GM21737 (cell line): Measurements from ENCODE around the gene TSHZ1.

Source experiments
- ATAC-seq: cut with Tn5 transposase; IDR thresholded peaks from one replicate; pipeline ENCODE4 v1.9.1; 2021; ENCODE audit warnings: mild to moderate bottlenecking, moderate library complexity; ENCODE audit not compliant: unreplicated experiment

Gene TSHZ1

DNA sequence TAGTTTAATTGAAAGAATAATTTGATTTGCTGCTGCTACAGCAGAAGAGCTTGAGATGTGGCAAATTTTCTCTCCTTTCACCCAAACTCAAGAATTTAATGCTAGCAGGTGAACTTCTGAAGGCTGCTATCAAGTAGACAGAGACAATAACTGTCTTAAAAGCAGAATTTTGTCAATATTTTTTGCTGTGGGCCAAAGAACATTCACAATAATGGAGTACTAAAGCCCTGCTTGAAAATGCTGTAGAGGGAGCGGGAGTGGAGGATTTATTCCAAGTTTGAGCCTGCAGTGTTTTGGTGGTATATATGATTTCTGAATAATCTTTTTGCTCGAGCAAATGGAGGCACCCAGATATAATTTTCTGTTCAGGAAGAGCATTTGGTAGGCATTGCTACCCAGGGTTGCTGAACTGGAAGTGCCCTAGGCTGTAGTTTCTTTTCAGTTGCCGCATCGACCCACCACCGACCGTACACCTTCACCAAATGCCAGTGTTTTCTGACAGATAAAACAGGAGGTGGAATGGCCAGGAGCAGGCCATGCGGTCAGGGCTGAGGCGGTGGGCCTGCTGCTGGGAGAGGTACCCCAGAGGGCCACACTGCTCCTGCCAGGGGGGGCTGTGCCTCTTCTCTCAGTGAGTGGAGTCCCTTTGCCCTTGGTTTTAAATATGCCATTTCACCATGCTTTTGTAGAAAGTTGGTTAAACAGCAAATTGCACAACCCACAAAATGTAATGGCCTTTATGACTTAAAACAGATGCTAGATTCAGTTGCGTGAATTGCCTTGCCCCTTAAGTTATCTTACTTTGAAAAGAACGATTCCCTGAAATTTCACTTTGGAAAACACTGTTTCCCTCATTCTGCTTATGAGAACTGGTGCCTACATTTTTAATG lies 36.4 kb downstream of the TSHZ1 start:
- no peak for ATAC-seq

DNA sequence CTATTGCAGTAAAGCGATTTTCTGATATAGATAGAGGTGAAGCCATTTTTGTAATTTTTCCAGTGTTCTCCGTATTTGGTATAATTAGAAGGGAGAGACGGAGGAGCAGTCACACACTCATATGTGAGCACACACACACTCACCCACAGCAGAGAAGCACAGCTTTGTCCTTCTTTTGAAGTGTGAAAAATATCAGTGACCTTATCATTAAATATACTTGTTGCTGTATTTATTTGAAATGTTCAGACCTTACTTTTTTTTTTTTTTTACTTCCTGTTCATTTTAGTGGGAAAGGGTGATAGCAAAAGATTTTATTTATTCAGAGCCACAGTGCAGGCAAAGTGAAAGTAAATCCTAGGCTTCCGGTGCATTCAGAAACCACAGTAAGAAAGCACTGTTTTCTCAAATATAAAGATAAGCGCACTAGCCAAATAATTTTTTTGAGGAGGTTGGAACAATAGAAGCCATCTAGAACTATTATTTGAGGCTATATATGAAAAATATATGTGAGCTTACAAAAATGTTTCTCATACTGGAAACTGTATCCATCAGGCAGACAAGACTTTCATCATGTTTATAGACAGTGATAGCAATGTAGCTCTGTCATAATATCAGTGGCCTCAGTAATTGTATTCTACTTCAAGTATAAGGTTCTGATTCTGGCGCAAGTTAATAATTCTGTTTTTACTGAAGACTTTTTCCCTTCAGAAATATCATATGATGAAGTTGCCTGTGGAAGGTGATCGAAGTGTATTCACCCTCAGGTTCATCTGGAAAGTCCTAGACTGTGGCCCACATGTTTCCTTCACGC lies 37.2 kb downstream of the TSHZ1 start:
- ATAC-seq: no peak

DNA sequence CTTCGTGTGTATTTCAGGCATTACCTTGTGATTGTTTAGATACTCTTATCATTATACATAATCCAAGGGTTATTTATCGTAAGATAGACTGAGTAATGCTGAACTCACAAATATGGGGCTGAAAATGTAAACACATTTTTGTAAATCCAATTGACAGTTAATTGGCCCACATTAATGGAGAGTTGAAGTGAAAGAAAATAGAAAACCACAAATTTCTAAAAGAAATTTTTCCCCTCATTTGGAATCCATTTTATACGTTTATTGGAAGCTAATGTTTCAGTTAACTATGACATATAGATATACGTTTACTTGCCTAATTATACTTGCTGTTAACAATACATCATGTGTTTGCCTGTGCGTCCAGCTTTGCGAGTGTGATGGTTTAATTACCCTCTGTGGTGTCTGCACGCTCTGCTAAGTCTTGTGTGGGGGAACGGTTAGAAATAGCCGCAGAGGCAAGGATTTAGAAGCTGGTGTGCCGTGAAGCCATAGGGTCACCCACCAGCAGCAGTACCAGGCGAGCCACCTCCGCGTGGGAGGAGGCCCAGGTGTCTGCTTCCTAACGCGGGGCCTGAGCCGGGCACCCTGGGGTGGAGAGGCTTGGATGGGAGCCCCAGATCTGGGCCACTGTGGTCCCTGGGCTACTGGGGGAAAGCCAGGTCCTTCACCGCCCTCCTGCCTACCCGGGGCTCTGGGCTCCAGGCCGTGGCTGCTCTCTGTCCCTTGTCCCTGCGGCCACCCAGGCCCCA lies 38.0 kb downstream of the TSHZ1 start:
- no peak for ATAC-seq

DNA sequence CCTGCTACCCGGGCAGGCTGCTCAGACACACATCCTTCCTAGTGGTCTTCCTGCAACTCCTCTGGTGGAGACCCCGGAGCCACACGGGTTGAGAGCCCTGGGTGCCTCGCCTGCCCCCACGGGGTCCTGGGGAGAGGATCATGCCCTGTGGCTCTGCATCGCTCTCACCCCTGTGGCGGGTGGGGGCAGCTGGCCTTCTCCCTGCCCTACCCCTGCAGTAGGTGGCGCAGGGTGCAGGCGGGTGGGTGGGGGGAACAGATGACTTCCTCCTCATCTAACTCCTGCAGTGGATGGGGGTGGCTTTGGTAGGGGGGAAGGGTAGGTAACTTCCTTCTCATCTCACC lies 38.5 kb downstream of the TSHZ1 start:
- ATAC-seq: no peak

DNA sequence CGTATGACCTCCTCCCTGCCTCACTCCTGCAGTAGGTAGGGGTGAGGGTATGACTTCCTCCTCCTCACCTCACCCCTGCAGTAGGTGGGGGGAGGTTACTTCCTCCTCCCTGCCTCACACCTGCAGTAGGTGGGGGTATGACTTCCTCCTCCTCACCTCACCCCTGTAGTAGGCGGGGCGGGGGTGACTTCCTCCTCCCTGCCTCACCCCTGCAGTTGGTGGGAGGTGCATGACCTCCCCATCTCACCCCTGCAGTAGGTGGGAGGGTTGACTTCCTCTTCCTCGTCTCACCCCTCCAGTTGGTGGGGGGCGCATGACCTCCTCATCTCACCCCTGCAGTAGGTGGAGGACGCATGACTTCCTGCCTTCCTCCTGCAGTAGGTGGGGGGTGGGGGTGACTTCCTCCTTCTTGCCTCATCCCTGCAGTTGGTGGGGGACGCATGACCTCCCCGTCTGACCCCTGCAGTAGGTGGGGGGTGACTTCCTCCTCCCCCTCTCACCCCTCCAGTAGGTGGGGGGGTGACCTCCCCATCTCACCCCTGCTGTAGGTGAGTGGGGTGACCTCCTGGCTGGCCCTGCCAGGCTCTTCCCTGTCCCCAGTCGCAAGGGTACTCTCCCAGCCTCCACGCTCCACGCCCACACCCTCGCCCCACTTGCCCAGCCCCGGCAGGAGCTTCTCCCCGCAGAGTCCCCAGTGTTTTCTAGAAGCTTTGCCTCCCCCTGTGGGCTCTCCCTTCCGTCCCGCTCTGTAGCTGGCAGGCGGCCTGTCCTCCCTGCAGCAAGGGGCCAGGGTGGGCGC lies 39.3 kb downstream of the TSHZ1 start:
- no peak for ATAC-seq

DNA sequence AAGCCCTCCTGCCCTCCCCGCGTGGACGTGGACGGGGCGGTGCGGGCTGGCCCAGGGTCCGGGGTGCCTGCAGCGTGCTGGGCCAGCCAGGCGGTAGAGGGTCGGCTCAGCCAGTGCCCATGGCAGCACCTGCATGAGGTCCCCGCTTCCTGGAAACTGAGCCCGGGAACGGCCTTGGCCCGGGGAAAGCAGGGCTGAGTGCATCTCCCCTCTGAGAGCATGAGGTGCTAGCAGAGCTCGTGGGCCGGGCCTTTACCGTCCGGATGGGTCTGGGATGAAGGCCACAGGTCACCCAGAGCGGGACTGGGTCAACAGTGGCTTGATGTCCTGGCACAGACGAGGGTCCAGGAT lies 39.8 kb downstream of the TSHZ1 start:
- no peak for ATAC-seq

DNA sequence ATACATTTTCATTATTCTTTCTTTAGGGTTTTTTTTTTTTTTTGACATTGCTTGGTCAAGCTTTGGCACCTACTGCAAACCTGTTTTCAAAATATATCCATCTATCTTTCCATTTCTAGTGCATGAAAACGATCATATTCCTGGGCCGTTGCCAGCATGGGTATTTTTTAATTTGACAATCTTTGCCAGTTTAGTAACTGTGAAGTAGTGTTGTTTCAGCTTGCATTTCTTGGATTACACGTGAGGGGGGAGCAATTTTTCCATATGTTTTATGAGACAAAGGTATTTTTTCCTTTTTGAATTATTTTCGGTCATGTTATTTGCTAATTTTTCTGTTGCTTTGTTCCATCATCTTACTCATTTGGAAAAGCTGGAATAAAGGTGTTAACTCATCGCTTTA lies 40.9 kb downstream of the TSHZ1 start:
- ATAC-seq: no peak

DNA sequence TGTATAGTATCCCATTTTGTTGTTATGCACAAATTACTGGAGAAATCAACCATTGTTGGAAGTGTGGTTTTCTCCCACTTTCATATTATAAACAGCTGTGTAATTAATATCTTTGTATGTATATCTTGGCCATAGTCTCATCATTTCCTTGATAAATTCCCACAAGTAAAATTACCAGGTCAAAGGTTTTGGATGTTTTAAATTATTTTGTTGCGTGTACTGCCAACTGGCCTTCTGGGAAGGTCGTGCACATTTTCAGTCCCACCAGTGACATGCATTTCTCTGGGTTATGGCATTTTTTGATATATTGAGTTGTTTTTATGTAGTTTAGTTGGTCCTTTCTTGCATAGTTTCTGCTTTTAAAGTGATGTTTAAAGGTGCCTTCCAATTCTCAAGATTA lies 41.5 kb downstream of the TSHZ1 start:
- ATAC-seq: no peak

DNA sequence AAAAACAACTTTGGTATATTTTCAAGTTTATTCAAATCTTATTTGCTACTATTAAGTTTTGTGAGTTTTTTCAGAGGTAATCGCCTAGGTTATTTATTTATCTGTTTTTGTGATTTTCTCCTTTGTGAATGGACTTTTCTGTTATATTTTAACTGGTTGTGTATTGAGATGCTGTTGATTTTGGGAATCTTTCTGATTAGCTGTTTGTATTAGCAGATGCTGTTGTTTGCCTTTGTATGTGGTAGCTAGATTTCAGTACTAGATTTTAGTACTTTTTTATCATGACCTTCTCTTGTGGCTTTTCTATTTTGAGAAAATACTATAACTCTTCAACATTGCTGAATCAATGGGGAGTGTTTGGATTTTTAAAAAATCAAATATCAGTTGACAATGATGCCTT lies 42.4 kb downstream of the TSHZ1 start:
- ATAC-seq: no peak

DNA sequence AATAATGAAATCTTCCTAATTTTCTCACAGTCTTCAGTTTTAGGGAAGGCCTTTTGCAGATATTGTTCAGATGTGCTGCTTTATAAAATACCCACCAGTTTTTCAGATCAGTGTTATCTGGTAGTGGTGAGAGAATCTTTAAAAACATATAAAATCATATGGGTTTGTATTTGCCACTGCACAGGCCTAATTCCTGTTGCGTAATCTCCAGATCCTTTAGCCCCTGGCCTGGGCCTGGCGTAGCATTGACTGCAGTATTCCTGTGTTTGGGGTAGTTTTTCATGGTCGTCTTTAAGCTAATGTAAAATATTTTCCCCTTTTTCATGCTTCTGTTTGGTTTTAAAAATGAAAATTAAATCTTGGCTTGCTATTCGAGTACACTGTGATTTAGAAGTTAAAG lies 43.2 kb downstream of the TSHZ1 start:
- no peak for ATAC-seq

DNA sequence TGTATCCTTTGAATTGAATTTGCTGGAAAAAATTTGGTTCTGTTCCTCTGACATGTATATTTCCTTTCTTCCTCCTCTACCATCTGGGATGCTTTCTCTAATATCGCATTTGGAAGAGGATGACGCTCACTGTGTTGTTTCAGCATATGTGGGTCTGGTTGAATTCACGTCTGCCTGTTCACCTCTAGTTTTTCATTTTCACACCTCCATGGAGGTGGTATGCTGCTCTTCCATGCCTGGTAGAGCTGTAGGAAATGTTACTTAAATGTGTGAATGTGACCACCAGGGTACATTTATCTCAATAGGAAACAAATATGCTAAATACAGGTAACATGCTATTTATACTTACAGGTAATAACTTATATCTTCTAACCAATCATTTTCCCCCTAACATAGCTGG lies 44.5 kb downstream of the TSHZ1 start:
- ATAC-seq: no peak

DNA sequence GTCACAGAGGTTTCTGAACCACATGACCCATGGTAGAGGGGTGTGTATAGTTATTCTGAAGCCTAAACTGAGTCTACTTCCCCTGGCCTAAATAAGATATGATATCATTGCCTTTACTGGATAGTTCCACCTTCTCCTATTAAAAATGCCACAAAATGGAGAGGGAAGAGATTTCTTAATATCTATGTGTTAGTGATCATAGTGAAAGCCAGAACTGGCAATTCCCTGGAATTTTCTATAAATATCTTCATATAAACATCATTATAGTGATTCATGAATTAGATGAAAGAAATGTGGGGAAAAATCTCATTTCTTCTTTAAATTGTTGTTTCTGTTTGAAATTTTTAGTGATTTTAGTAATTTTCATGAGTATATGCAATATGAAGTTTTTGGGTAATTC lies 45.8 kb downstream of the TSHZ1 start:
- no peak for ATAC-seq

DNA sequence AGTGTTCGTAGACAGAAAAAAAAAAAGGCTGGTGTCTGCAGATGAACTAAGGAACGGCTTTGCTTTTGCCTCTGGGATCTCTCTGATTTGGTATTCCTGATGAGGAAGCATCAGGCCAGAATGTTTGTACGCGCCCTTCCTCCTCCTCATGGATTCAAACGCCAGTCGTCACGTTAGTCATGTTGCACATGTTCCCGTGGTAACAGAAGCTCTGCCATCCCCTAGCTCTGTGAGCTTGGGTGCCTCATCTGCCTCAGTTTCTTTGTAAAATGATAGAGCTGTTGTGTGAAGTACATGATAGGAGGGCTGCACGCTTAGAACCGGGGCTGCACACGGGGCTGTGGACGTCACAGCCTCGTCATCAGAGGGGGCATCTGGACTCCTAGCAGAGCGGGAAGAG lies 47.0 kb downstream of the TSHZ1 start:
- ATAC-seq: no peak

DNA sequence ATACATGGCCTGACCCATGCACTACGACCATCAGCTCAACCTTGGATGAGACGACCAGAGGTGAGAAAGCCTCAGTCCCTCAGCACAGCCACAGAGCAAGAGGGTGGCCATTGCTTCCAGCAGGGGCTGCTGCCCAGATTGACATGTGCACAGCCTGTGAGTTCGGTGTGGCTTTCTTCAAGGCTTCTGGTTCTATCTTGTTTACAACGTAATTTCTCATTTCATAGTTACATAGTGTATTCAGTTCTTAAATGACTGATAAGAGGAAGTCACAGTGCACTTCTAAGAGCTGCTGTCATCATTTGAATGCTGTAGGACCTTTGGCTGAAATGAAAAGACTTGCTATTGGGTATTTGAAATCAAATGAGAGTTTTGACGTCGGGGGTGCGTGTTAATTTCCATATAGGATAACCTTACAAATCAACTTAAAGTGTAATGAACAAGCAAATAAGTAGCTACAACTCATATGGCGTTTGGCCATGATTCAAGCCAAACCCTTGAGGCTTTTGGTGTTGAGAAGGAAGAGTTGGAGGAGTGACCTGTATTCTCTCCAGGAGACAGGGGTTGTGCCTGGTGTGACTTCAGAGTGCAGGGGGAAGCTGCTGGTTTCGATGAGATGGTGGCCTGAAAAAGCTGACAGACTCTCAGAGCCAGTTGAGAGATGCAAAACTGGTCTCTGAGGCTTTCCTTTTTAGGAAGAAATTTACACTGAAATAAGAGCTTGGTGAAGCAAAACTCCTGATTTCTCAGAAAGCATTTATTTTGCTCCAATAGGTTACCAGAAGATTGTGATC lies 51.0 kb downstream of the TSHZ1 start:
- peak; percentile 65 for ATAC-seq

DNA sequence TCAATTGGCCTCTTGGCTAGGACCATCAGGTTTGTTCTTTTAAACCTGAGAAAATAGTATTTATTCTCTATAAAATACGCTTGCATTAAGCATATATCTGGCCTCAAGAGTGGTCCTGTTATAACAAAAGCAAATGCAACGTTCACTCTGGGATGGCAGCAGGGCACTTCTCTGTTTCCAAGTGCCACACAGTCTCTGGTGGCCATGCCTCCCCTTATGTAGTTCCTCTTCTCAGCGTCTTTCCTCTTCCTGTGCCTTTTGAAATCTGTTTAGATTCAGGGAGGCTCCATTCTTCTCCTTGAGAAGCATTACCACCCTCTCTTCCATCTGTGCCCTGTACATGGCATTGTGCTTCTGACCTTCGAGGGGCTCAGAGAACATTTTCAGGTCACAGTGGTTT lies 51.9 kb downstream of the TSHZ1 start:
- ATAC-seq: no peak

DNA sequence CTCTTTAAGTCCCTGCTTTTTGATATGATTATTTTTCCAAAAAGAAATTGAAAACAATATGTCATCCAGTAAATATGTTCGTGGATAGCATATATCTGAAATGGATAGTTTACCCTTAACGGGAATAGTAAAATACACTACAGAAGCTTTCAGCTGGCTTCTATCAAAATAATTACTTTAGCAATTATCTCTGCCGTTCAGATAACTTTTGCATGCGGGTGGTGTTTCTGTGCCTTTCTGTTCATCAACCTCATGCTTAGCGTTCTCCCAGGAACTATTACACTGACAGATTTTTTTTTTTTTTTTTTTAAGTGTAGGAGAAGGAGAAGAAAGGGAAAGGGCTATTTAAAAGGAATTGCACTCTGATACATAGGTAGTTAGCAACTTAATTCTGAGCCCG lies 53.6 kb downstream of the TSHZ1 start:
- no peak for ATAC-seq

DNA sequence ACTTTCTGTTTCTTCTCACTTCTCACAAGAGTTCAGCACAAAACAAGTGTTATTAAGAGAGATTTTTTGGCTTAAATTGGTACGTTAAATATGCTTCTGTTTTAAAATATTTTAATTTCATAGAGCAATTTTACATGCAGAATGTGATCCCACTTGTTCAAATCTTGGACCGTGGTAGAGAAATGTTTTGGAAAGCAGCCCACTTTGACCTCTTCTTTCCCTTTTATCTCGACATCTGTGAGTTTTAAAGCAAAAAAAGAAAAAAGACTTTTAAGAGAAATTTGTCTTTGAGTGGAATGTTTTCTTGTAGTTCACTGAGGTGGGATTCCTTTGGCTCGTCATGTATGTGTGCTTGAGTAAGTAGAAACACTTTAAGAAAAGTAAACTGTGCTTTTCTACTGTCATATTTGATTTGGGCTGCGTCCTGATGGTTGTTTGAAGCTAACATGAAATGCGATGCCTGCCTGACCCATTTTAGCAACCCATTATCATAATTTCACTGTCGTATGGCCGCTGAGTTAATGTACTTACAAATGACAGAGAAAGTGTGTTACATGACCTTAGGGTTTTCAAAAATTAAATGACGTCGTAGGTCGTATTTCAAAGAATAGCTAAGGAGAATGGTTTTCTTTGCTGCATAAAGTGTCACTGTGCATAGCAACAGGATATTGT lies 54.5 kb downstream of the TSHZ1 start:
- ATAC-seq: no peak

DNA sequence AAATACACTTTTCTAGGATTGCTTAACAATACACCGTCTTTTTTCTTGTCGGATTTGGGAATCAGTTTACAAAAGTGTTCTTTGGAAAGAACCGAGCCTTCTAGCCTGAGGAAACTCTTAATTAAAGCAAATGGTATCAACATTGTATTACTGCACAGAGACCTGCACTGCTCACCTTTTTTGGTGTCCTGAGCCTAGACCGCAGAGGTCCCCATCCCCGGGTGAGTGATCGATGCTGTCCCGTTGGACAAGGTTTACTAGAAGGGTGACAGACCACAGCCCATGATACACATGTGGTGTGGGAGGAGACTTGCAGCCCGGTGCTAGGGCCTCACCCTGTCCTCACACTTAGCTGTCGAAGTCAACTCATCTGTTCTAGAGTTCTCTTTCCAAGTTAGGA lies 55.3 kb downstream of the TSHZ1 start:
- no peak for ATAC-seq

DNA sequence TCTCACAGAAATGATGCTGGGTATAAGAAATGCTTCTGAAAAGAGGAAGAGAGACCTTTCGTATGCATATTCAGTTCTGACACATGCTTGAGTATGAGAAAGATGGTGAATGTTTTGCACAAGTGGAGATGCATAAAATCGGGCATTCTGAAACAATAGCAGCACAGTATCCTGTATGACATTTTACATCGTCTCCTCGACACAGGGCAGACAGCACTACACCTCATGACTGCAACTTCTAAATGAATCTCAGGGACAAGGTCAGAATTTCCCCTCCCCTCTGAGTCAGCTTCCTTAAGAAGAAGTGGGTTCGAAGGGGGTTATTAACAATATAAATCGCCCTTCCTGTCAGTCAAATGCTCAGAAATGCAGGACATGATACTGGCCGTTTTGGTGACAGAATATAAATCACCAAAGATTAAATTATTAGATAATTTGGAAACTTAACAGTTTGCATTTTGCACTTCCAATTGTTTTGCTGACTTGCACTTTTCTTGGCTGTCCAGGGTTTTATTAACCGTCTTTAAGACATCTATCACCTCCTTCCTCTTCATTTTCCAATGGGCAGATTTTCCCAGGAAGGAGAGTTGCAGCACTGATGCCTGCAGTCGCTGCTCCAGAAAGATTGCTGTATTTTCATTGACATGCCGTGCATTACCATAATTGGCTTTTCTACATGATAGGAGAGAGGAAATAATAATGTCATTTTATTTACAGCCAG lies 57.2 kb downstream of the TSHZ1 start:
- ATAC-seq: no peak
